ENCODE measurements around the gene FAM107B. TPM values are rescaled to one million over a fixed set of nuclear protein-coding genes. Genes with fewer than 3 reads are reported as not detected.

FAM107B gene
- total and polyA plus RNA-seq, 12 donors, result 16.0 to 81.7 (median 50.5) TPM

- Histone ChIP-seq H3K27me3 (no peaks in the 10 kb centered on the region), H3K9me3 (replicated peaks in 1 of 3) (no peaks in the 10 kb centered on the region), H3K4me3 (peak overlapping the region in 3 of 4 donors; percentile 4 to 75 (median 72)), H3K4me1 (replicated peaks in 1 of 2) (peaks cover 19 to 40% of the 10 kb centered on the region in 2 donors), H3K27ac (peak overlapping the region; percentile 64 to 90 (median 80)), H3K36me3 (replicated peaks in 1 of 2) (no peaks in the 10 kb centered on the region)
- peak; percentile 80 to 88 (median 87) for DNase-seq
- intact Hi-C loops (cut with DNase I), result loop anchor here in 1 of 2 donors (10.0 kb wide), 1 partner anchor 220 kb away; no protein-coding TSS in a partner anchor
- 0 to 2% (median 1%) methylated on average over 29 to 94 of the region's 94 CpGs for WGBS, 4 donors
- no peak for TF ChIP-seq CTCF (IDR thresholded peaks at IDR 0.05)
- peak; percentile 68 to 94 for TF ChIP-seq POLR2A (IDR thresholded peaks at IDR 0.05)
Measured at GRCh38 chr10:14604181-14605142, 170.2 kb downstream of the FAM107B start.

- intact Hi-C loops (cut with DNase I), result loop anchor here in 1 of 2 donors (10.0 kb wide), 1 partner anchor 221 kb away; no protein-coding TSS in a partner anchor
- 0 to 1% (median 1%) methylated on average over 7 to 58 of the region's 58 CpGs for WGBS, 4 donors
- H3K9me3 ChIP-seq (replicated peaks in 1 of 3), result no peaks in the 10 kb centered on the region
Measured at GRCh38 chr10:14603534-14604102, 171.1 kb downstream of the FAM107B start.

DNA sequence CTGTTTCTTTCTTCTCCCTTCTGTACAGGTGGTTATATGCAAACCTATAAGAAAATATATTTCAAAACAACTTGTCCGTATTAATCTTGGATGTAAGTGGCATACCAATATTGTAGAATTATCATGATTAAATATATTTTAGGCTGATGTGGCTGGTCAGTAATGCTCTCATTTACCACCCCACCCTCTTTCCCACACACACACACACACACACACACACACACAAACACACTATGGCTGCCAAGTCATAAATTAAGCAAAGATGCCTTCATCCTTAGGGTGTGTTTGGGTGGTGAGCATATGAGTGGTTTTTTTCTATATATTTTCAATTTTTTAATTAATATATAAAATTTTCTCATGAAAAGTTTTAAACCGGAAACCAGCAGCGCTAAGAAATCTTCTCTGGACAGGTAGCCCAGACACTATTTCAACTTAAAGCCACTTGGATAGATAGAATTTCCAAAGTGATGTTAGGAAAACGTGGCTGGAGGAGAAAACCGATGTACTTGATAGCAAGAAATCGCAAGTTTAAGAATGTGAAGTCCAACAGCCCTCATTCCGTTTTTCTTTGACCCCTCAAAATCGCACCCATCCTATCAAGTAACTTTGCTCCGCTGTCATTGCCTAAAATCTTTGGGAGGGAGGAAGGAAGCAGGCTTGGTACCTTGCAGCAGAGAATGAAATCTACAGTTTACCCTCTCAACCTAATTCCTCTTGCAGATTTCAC lies 171.7 kb downstream of the FAM107B start:
- peak overlapping the region in 2 of 5 donors; percentile 40 to 81 for H3K27ac ChIP-seq
- WGBS, 4 donors, result 40 to 47% (median 41%) methylated on average over 9 of the region's 9 CpGs
- no peaks in the 10 kb centered on the region for H3K9me3 ChIP-seq (replicated peaks in 1 of 3)
- H3K4me3 ChIP-seq, result peak overlapping the region in 3 of 4 donors; percentile 11 to 75 (median 33)
- DNase-seq, result no peak
- H3K27me3 ChIP-seq, result no peaks in the 10 kb centered on the region
- no peak for TF ChIP-seq CTCF (IDR thresholded peaks at IDR 0.05)
- TF ChIP-seq POLR2A (IDR thresholded peaks at IDR 0.05), result no peak
- H3K4me1 ChIP-seq (replicated peaks in 1 of 2), result peaks cover 19 to 36% of the 10 kb centered on the region in 2 donors
- intact Hi-C loops (cut with DNase I), result loop anchor here in 1 of 2 donors (10.0 kb wide), 1 partner anchor 222 kb away; no protein-coding TSS in a partner anchor
- no peaks in the 10 kb centered on the region for H3K36me3 ChIP-seq (replicated peaks in 1 of 2)

More at GRCh38 chr10:14603534-14604102, 171.1 kb downstream of the FAM107B start:
- Histone ChIP-seq H3K4me3 (peak overlapping the region in 3 of 4 donors; percentile 11 to 75 (median 33)), H3K27ac (peak overlapping the region in 2 of 5 donors; percentile 40 to 81), H3K4me1 (replicated peaks in 1 of 2) (peaks cover 19 to 36% of the 10 kb centered on the region in 2 donors), H3K27me3 (no peaks in the 10 kb centered on the region), H3K36me3 (replicated peaks in 1 of 2) (no peaks in the 10 kb centered on the region)
- no peak for TF ChIP-seq CTCF (IDR thresholded peaks at IDR 0.05)
- TF ChIP-seq POLR2A (IDR thresholded peaks at IDR 0.05), result no peak
- DNase-seq, result peak in 1 of 7 donors; percentile 16

All from adrenal gland (tissue), 12 donors.